ENCODE results near the gene CA6.
"Not testable (repeated sequence)": the region's sequence is repeated elsewhere in the genome, so short reads cannot be mapped to it uniquely, and the experiment has no call there.

CA6 gene

GRCh38 chr1:8988618-8988967 lies 42.9 kb downstream of the CA6 start:
- ATAC-seq, result no peak
- TF ChIP-seq, protein P1, sequence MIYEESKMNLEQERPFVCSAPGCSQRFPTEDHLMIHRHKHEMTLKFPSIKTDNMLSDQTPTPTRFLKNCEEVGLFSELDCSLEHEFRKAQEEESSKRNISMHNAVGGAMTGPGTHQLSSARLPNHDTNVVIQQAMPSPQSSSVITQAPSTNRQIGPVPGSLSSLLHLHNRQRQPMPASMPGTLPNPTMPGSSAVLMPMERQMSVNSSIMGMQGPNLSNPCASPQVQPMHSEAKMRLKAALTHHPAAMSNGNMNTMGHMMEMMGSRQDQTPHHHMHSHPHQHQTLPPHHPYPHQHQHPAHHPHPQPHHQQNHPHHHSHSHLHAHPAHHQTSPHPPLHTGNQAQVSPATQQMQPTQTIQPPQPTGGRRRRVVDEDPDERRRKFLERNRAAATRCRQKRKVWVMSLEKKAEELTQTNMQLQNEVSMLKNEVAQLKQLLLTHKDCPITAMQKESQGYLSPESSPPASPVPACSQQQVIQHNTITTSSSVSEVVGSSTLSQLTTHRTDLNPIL (CRISPR knock-in tag; IDR thresholded peaks at IDR 0.05; ENCODE audit: low read depth), result no peak
- no peak for TF ChIP-seq BACH2 (CRISPR knock-in tag; IDR thresholded peaks at IDR 0.05; ENCODE audit: borderline replicate concordance)
- no peak for TF ChIP-seq CSDC2 (CRISPR knock-in tag; IDR thresholded peaks at IDR 0.05)
- TF ChIP-seq POU6F1 (CRISPR knock-in tag; IDR thresholded peaks at IDR 0.05; ENCODE audit: borderline replicate concordance, low read depth), result no peak
- no peak for TF ChIP-seq ZC3H10 (CRISPR knock-in tag; IDR thresholded peaks at IDR 0.05)
- TF ChIP-seq SNAI2 (CRISPR knock-in tag; IDR thresholded peaks at IDR 0.05), result no peak
- TF ChIP-seq ESRRG (CRISPR knock-in tag; IDR thresholded peaks at IDR 0.05), result no peak
- TF ChIP-seq ZNF565 (CRISPR knock-in tag; conservative IDR thresholded peaks at IDR 0.05; ENCODE audit: low read depth), result no peak
- TF ChIP-seq TOX (CRISPR knock-in tag; IDR thresholded peaks at IDR 0.05; ENCODE audit: borderline replicate concordance), result no peak

- TF ChIP-seq, protein P2, sequence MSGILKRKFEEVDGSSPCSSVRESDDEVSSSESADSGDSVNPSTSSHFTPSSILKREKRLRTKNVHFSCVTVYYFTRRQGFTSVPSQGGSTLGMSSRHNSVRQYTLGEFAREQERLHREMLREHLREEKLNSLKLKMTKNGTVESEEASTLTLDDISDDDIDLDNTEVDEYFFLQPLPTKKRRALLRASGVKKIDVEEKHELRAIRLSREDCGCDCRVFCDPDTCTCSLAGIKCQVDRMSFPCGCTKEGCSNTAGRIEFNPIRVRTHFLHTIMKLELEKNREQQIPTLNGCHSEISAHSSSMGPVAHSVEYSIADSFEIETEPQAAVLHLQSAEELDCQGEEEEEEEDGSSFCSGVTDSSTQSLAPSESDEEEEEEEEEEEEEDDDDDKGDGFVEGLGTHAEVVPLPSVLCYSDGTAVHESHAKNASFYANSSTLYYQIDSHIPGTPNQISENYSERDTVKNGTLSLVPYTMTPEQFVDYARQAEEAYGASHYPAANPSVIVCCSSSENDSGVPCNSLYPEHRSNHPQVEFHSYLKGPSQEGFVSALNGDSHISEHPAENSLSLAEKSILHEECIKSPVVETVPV (CRISPR knock-in tag; IDR thresholded peaks at IDR 0.05), result no peak
- ATAC-seq, result no peak
Measured at GRCh38 chr1:8989061-8989460, 43.4 kb downstream of the CA6 start.

- TF ChIP-seq ZC3H10 (CRISPR knock-in tag; IDR thresholded peaks at IDR 0.05) (no peak), ZNF8 (CRISPR knock-in tag; IDR thresholded peaks at IDR 0.05) (no peak), POU6F1 (CRISPR knock-in tag; IDR thresholded peaks at IDR 0.05; ENCODE audit: borderline replicate concordance, low read depth) (no peak), SNAI2 (CRISPR knock-in tag; IDR thresholded peaks at IDR 0.05) (no peak), ISL1 (CRISPR knock-in tag; IDR thresholded peaks at IDR 0.05) (no peak)
- ATAC-seq, result no peak
Measured at GRCh38 chr1:8989821-8990220, 44.2 kb downstream of the CA6 start.

- no peak for ATAC-seq
- no peak for TF ChIP-seq ESRRG (CRISPR knock-in tag; IDR thresholded peaks at IDR 0.05)
Measured at GRCh38 chr1:8992936-8993687, 47.4 kb downstream of the CA6 start.

- not testable (repeated sequence) for ATAC-seq
Measured at GRCh38 chr1:8993962-8994675, 48.5 kb downstream of the CA6 start.

DNA sequence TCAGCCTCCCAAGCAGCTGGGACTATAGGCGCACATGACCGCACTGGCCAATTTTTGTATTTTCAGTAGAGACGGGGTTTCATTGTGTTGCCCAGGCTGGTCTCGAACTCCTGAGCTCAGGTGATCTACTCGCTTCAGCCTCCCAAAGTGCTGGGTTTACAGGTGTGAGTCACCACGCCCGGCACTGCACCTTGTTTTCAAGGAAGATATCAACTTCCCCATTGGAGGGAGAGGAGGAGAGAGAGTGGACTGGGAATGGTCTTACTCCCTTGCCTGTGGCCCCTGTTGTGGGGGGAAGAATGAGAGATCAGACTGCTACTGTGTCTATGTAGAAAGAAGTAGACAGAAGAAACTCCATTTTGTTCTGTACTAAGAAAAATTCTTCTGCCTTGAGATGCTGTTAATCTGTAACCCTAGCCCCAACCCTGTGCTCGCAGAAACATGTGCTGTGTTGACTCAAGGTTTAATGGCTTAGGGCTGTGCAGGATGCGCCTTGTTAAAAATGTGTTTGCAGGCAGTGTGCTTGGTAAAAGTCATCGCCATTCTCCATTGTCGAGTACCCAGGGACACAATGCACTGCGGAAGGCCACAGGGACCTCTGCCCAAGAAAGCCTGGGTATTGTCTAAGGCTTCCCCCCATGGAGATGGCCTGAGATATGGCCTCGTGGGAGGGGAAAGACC lies 56.0 kb downstream of the CA6 start:
- not testable (repeated sequence) for ATAC-seq

DNA sequence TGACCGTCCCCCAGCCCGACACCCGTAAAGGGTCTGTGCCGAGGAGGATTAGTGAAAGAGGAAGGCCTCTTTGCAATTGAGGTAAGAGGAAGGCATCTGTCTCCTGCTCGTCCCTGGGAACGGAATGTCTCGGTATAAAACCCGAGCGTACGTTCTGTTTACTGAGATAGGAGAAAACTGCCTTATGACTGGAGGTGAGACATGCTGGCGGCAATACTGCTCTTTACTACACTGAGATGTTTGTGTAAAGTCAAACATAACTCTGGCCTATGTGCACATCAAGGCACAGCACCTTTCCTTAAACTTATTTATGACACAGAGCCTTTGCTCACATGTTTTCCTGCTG lies 56.5 kb downstream of the CA6 start:
- not testable (repeated sequence) for ATAC-seq

Data from SK-N-SH treated with all-trans-retinoic acid at 6 μM for 48 hours (cell line).